ENCODE results near the gene CHERP. TPM values are rescaled to one million over a fixed set of nuclear protein-coding genes. Genes with fewer than 3 reads are reported as not detected.

CHERP gene
- total RNA-seq, 2 experiments from 2014 or later: 47.1 to 48.2 TPM

GRCh38 chr19:16482745-16483144 is 59.5 kb downstream of the CHERP start:
- H3K4me1 ChIP-seq (ENCODE audit: insufficient read depth, low read length): no peaks in the 10 kb centered on the region
- no peak overlapping the region for H3K4me3 ChIP-seq (ENCODE audit: low read length)
- intact Hi-C loops (cut with DNase I, micrococcal nuclease): no loop called here
- ATAC-seq (ENCODE audit: poor library complexity) (no peak), DNase-seq (no peak)
- H3K4me1 Mint-ChIP-seq (ENCODE audit: low read depth): no peaks in the 10 kb centered on the region
- no peak overlapping the region for H3K4me3 Mint-ChIP-seq
- H3K9me3 Mint-ChIP-seq: no peaks in the 10 kb centered on the region
- H3K27ac ChIP-seq (ENCODE audit: low read depth in 1 of 2, low read length in 2 of 2): no peak overlapping the region
- no peaks in the 10 kb centered on the region for H3K27me3 ChIP-seq (ENCODE audit: control insufficient read depth in 1 of 2, insufficient read depth in 2 of 2, low read length in 2 of 2)
- H3K27me3 Mint-ChIP-seq: no peaks in the 10 kb centered on the region
- no peaks in the 10 kb centered on the region for H3K36me3 Mint-ChIP-seq (ENCODE audit: low read depth)
- no peaks in the 10 kb centered on the region for H3K9me3 ChIP-seq (ENCODE audit: control insufficient read depth in 1 of 2, insufficient read depth in 1 of 2, low read length in 2 of 2)
- ChIA-PET POLR2A (no interaction called here), CTCF (no interaction called here)
- TF ChIP-seq CTCF (IDR thresholded peaks at IDR 0.05): no peak
- no peaks in the 10 kb centered on the region for H3K36me3 ChIP-seq (ENCODE audit: insufficient read depth, low read length)
- no peak overlapping the region for H3K27ac Mint-ChIP-seq

GRCh38 chr19:16477311-16477710 is 64.9 kb downstream of the CHERP start:
- DNase-seq: no peak
- no peak overlapping the region for H3K27ac Mint-ChIP-seq

GRCh38 chr19:16476401-16476800 is 65.8 kb downstream of the CHERP start:
- Histone ChIP-seq H3K4me3 (ENCODE audit: low read length) (no peak overlapping the region), H3K36me3 (ENCODE audit: insufficient read depth, low read length) (no peaks in the 10 kb centered on the region), H3K4me1 (ENCODE audit: insufficient read depth, low read length) (peaks cover 6% of the 10 kb centered on the region), H3K27ac (ENCODE audit: low read depth in 1 of 2, low read length in 2 of 2) (no peak overlapping the region), H3K9me3 (ENCODE audit: control insufficient read depth in 1 of 2, insufficient read depth in 1 of 2, low read length in 2 of 2) (no peaks in the 10 kb centered on the region), H3K27me3 (ENCODE audit: control insufficient read depth in 1 of 2, insufficient read depth in 2 of 2, low read length in 2 of 2) (no peaks in the 10 kb centered on the region)
- ChIA-PET POLR2A (no interaction called here), CTCF (no interaction called here)
- no peaks in the 10 kb centered on the region for H3K4me1 Mint-ChIP-seq (ENCODE audit: low read depth)
- H3K9me3 Mint-ChIP-seq: no peaks in the 10 kb centered on the region
- H3K27ac Mint-ChIP-seq: no peak overlapping the region
- H3K36me3 Mint-ChIP-seq (ENCODE audit: low read depth): no peaks in the 10 kb centered on the region
- intact Hi-C loops (cut with DNase I, micrococcal nuclease): no loop called here
- ATAC-seq (ENCODE audit: poor library complexity): no peak
- no peak for DNase-seq
- H3K27me3 Mint-ChIP-seq: no peaks in the 10 kb centered on the region
- H3K4me3 Mint-ChIP-seq: no peak overlapping the region
- TF ChIP-seq CTCF (IDR thresholded peaks at IDR 0.05): no peak

More at GRCh38 chr19:16477311-16477710, 64.9 kb downstream of the CHERP start:
- H3K4me1 ChIP-seq (ENCODE audit: insufficient read depth, low read length): peaks cover 3% of the 10 kb centered on the region
- ATAC-seq (ENCODE audit: poor library complexity): no peak
- H3K9me3 ChIP-seq (ENCODE audit: control insufficient read depth in 1 of 2, insufficient read depth in 1 of 2, low read length in 2 of 2): no peaks in the 10 kb centered on the region
- H3K36me3 Mint-ChIP-seq (ENCODE audit: low read depth): no peaks in the 10 kb centered on the region
- H3K4me3 ChIP-seq (ENCODE audit: low read length): no peak overlapping the region
- no peak for TF ChIP-seq CTCF (IDR thresholded peaks at IDR 0.05)
- H3K27me3 ChIP-seq (ENCODE audit: control insufficient read depth in 1 of 2, insufficient read depth in 2 of 2, low read length in 2 of 2): no peaks in the 10 kb centered on the region
- H3K4me3 Mint-ChIP-seq: no peak overlapping the region
- no peak overlapping the region for H3K27ac ChIP-seq (ENCODE audit: low read depth in 1 of 2, low read length in 2 of 2)
- intact Hi-C loops (cut with DNase I, micrococcal nuclease): no loop called here
- H3K9me3 Mint-ChIP-seq: no peaks in the 10 kb centered on the region
- CTCF ChIA-PET: no interaction called here
- no peaks in the 10 kb centered on the region for H3K4me1 Mint-ChIP-seq (ENCODE audit: low read depth)
- POLR2A ChIA-PET: no interaction called here
- H3K36me3 ChIP-seq (ENCODE audit: insufficient read depth, low read length): no peaks in the 10 kb centered on the region
- no peaks in the 10 kb centered on the region for H3K27me3 Mint-ChIP-seq

Measured in CD4-positive, alpha-beta T cell (primary cell).